Peyer's patch (tissue), 4 donors: ENCODE data around the gene DAPK1.

Experiments
- POLR2A ChIP-seq, 2 donors: fragments of 450-650 bp; IDR thresholded peaks; one replicate each; pipeline ENCODE4 v1.5.1; 2017; ENCODE audit warnings: antibody characterized with exemption in 2 of 2, mild to moderate bottlenecking in 2 of 2, moderate library complexity in 2 of 2
- TF ChIP-seq, protein P1 (sequence below), 6 experiments: fragments of 450-650 bp in 4 of 6; fragments of 200-600 bp in 2 of 6; sonication (generic) in 1 of 6; IDR thresholded peaks; one replicate each; pipeline ENCODE4 v1.5.1; 2017 to 2019; ENCODE audit warnings: antibody characterized with exemption in 6 of 6, mild to moderate bottlenecking in 3 of 6, moderate library complexity in 1 of 6

DNA sequence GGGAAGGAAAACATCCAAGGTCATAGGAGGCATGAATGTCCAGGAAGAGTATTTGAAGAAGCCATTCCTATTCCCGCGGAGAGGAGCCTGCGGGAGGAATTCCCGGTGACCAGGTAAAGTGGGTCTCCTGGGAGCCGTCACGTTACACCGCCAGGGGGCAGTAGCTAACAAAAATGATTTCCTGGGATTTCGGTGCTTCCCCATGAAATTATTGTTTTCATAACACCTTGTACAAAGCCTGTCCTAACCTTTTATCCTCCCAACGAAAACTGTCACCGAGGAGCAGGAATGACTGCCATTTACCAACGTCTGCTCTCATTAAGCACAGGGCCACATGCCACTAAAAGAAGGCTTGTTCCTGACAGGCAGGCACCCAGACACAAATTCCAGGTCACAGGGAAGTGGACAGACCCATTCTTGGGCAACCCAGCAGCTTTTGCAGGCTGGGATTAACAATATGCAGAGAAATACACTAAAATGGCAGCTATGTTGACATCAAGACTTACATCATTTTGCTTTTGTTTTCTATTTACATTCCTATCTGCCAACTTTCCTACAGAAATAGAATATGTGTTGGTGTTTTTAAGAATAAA, 187.1 kb downstream of the DAPK1 start:
- TF ChIP-seq, protein P1, sequence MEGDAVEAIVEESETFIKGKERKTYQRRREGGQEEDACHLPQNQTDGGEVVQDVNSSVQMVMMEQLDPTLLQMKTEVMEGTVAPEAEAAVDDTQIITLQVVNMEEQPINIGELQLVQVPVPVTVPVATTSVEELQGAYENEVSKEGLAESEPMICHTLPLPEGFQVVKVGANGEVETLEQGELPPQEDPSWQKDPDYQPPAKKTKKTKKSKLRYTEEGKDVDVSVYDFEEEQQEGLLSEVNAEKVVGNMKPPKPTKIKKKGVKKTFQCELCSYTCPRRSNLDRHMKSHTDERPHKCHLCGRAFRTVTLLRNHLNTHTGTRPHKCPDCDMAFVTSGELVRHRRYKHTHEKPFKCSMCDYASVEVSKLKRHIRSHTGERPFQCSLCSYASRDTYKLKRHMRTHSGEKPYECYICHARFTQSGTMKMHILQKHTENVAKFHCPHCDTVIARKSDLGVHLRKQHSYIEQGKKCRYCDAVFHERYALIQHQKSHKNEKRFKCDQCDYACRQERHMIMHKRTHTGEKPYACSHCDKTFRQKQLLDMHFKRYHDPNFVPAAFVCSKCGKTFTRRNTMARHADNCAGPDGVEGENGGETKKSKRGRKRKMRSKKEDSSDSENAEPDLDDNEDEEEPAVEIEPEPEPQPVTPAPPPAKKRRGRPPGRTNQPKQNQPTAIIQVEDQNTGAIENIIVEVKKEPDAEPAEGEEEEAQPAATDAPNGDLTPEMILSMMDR (IDR thresholded peaks at IDR 0.05) = peak in 5 of 6 experiments; percentile 38 to 60 (median 58)
- no peak for TF ChIP-seq POLR2A (IDR thresholded peaks at IDR 0.05)
